ENCODE measurements around the gene ITGB2. TPM values are rescaled to one million over a fixed set of nuclear protein-coding genes. Genes with fewer than 3 reads are reported as not detected.

The ITGB2 gene
- total RNA-seq, 4 donors from 2014 or later = 20.2 to 46.8 (median 21.0) TPM

DNA sequence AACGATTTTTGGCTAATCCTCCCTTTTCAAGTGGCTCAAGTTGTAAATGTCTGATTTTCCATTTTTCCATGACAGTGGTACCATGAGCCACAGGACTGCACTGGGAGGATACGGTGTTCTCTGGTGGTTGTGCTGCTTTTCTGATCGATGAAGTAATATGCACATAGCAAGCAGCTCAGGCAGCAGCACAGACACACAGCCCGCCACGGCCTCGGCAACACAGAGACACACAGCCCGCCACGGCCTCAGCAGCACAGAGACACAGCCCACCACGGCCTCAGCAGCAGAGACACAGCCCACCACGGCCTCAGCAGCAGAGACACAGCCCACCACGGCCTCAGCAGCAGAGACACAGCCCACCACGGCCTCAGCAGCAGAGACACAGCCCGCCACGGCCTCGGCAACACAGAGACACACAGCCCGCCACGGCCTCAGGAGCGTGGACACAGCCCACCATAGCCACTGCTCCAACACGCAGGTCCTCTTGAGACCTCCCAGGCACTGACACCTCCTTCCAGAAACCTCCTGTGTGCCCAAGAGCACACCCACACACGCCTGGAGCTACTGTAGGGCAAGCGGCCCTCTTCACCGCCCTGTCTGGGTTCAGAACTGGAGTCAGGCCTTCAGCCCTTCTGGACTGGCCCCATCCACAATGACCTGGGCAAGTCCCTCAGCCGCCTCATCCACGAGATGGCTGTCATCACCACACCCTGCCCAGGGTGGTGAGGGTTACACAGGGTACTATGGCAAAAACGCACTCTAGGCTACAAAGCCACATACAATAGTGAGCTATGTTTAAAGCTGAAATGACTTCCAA lies 57.6 kb downstream of the ITGB2 start:
- peaks cover 0 to 18% of the 10 kb centered on the region in 2 donors for H3K4me1 ChIP-seq
- H3K36me3 ChIP-seq = no peaks in the 10 kb centered on the region
- no peaks in the 10 kb centered on the region for H3K27me3 ChIP-seq
- H3K4me3 ChIP-seq = no peak overlapping the region
- H3K9me3 ChIP-seq = no peaks in the 10 kb centered on the region
- TF ChIP-seq POLR2A (IDR thresholded peaks at IDR 0.05) = no peak
- TF ChIP-seq, protein P1, sequence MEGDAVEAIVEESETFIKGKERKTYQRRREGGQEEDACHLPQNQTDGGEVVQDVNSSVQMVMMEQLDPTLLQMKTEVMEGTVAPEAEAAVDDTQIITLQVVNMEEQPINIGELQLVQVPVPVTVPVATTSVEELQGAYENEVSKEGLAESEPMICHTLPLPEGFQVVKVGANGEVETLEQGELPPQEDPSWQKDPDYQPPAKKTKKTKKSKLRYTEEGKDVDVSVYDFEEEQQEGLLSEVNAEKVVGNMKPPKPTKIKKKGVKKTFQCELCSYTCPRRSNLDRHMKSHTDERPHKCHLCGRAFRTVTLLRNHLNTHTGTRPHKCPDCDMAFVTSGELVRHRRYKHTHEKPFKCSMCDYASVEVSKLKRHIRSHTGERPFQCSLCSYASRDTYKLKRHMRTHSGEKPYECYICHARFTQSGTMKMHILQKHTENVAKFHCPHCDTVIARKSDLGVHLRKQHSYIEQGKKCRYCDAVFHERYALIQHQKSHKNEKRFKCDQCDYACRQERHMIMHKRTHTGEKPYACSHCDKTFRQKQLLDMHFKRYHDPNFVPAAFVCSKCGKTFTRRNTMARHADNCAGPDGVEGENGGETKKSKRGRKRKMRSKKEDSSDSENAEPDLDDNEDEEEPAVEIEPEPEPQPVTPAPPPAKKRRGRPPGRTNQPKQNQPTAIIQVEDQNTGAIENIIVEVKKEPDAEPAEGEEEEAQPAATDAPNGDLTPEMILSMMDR (IDR thresholded peaks at IDR 0.05) = no peak
- intact Hi-C loops (cut with DNase I; ENCODE audit: low total_unique reads) = no loop called here
- no peak for DNase-seq
- no peak overlapping the region for H3K27ac ChIP-seq

DNA sequence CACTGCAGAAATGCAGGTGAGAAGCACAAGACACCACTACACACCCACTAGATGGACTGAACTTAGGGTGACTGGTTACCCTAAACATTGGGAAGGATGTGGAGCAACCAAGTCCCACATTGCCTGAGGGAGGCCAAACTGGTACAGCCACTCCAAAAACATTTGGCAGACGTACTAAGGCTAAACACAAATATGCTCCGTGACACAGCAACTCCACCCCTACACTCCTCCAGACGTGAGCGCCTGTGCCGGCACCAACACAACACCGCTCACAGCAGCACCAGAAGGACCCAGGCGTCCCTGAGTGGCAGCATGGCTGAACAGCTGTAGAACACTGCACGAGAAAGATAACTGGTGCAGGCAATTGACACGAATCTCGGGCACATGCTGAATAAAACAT lies 61.9 kb downstream of the ITGB2 start:
- no peak overlapping the region for H3K4me3 ChIP-seq
- H3K9me3 ChIP-seq = no peaks in the 10 kb centered on the region
- no peaks in the 10 kb centered on the region for H3K4me1 ChIP-seq
- H3K27ac ChIP-seq = no peak overlapping the region
- intact Hi-C loops (cut with DNase I; ENCODE audit: low total_unique reads) = no loop called here
- TF ChIP-seq, protein P1 (IDR thresholded peaks at IDR 0.05) = no peak
- no peak for TF ChIP-seq POLR2A (IDR thresholded peaks at IDR 0.05)
- H3K27me3 ChIP-seq = no peaks in the 10 kb centered on the region
- DNase-seq = no peak
- H3K36me3 ChIP-seq = no peaks in the 10 kb centered on the region

DNA sequence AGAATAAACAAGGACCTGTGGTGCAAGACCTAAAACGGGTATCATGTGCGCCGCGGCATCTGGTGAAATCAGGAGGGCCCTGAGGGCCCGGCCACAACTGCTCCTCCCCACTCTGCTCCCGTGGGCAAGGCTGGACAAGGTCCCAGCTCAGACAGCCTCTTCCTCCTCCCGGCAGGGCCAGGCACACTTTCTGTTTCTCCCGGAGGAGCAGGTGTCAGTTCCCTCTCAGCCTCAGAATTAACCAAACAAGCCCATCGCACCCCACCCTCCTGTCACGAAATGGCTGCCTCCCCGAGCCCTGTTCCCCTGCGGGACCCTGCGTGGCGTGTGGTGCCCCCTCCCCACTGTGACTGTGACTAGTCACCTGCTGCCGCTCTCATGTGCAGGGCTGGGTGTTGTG lies 62.4 kb downstream of the ITGB2 start:
- no peaks in the 10 kb centered on the region for H3K9me3 ChIP-seq
- no peak for TF ChIP-seq POLR2A (IDR thresholded peaks at IDR 0.05)
- H3K27ac ChIP-seq = no peak overlapping the region
- intact Hi-C loops (cut with DNase I; ENCODE audit: low total_unique reads) = no loop called here
- no peaks in the 10 kb centered on the region for H3K36me3 ChIP-seq
- H3K4me1 ChIP-seq = no peaks in the 10 kb centered on the region
- H3K4me3 ChIP-seq = no peak overlapping the region
- H3K27me3 ChIP-seq = no peaks in the 10 kb centered on the region
- DNase-seq = no peak

DNA sequence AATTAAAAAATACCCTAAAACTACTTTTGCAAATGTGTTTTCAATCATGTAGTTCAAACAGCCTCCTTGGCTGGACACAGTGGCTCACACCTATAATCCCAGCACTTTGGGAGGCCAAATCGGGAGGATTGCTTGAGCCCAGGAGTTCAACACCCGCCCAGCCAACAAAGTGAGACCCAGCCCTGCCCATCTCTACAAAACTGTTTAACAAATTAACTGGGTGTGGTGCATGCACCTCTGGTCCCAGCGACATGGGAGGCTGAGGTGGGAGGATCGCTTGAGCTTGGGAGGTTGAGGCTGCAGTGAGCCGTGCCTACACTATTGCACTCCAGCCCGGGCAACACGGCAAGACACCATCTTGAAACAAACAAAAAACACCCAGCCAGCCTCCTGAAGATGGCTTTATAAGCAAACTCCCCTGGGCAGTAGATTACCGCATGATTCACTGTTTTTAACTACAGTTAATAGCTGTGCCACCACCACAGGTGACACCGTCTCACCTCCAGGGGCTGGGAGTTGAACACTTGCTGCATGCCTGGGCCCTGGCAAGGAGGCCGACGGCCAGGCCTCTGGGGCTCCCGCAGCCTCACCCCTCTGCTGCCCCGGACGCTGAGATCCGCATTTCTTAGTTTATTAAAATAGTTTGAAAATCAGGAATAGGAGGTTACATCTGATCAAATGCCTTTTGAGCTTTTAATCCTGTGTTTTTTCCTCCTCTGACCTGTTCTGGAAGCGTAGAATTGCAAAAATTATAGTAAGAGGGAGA lies 63.4 kb downstream of the ITGB2 start:
- no peak for DNase-seq
- Histone ChIP-seq H3K9me3 (no peaks in the 10 kb centered on the region), H3K27me3 (no peaks in the 10 kb centered on the region), H3K27ac (no peak overlapping the region), H3K4me3 (no peak overlapping the region), H3K36me3 (no peaks in the 10 kb centered on the region), H3K4me1 (no peaks in the 10 kb centered on the region)
- TF ChIP-seq, protein P1 (IDR thresholded peaks at IDR 0.05) = no peak
- intact Hi-C loops (cut with DNase I; ENCODE audit: low total_unique reads) = no loop called here

DNA sequence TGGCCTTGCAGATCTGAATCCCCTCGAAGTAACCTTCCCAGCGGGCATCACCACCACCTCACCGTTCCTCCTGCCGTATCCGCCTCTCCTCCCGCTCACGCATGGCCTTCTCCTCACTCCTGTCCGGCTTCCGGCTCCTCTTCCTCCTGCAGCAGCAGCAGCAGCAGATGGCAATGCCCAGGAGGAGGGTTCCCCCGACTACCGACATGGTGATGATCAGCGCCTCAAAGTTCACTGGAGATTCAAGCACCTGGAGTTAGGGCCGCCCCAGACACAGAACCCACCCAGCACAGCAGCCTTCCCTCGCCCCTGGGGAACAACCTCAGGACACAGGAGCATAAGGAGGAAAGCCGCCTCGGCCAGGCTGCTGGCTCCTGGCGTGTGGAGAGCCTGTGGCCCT lies 64.6 kb downstream of the ITGB2 start:
- TF ChIP-seq, protein P1 (IDR thresholded peaks at IDR 0.05) = no peak
- no peak for TF ChIP-seq POLR2A (IDR thresholded peaks at IDR 0.05)
- Histone ChIP-seq H3K27me3 (no peaks in the 10 kb centered on the region), H3K4me1 (no peaks in the 10 kb centered on the region), H3K4me3 (no peak overlapping the region), H3K27ac (no peak overlapping the region), H3K9me3 (no peaks in the 10 kb centered on the region), H3K36me3 (no peaks in the 10 kb centered on the region)
- no peak for DNase-seq
- intact Hi-C loops (cut with DNase I; ENCODE audit: low total_unique reads) = no loop called here
